ENCODE data around the gene TNFAIP8.
"Not testable (repeated sequence)": the region's sequence is repeated elsewhere in the genome, so short reads cannot be mapped to it uniquely, and the experiment has no call there.

TNFAIP8 gene

DNA sequence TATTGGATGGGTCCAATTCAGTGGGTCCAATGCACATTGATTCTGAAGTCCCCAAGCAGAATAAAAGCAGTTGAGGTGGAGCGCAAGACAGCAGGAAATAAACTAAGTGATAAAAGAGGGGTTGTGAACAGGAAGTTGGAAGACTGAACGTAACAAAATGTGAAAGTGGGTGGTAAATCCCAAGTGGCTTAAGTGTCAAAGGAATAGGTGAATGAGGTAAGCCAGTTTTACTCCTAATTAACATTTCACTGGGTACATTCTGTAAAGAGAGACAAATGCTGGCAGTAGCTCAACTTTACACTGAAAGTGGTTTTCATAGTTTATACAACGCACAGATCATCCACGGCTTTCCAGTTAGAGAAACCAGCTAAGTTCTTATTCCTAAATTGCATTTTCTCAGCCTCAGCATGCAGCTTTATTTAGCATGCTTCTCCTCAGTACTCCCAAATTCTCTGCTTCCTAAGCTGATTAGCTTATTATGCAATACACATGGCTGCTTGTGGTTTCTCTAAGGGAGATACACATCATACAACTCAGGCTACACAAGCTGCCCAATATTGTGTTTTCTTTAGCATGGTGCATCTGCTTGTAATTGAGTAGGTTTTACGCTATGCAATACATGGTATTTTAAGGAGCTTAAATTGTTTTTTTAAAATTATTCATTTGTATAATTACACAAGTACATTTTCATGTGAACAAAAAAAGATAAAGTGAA, 62.2 kb downstream of the TNFAIP8 start:
- in situ Hi-C loops (cut with HindIII; ENCODE audit: low sequenced_read_pairs): no loop called here
- no peak overlapping the region for H3K4me3 ChIP-seq (ENCODE audit: low read depth, low read length)
- DNase-seq (ENCODE audit: low read depth): peak; percentile 68
- TF ChIP-seq, protein P1, sequence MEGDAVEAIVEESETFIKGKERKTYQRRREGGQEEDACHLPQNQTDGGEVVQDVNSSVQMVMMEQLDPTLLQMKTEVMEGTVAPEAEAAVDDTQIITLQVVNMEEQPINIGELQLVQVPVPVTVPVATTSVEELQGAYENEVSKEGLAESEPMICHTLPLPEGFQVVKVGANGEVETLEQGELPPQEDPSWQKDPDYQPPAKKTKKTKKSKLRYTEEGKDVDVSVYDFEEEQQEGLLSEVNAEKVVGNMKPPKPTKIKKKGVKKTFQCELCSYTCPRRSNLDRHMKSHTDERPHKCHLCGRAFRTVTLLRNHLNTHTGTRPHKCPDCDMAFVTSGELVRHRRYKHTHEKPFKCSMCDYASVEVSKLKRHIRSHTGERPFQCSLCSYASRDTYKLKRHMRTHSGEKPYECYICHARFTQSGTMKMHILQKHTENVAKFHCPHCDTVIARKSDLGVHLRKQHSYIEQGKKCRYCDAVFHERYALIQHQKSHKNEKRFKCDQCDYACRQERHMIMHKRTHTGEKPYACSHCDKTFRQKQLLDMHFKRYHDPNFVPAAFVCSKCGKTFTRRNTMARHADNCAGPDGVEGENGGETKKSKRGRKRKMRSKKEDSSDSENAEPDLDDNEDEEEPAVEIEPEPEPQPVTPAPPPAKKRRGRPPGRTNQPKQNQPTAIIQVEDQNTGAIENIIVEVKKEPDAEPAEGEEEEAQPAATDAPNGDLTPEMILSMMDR (IDR thresholded peaks at IDR 0.05; ENCODE audit: low read depth, low read length, missing control alignments): no peak

DNA sequence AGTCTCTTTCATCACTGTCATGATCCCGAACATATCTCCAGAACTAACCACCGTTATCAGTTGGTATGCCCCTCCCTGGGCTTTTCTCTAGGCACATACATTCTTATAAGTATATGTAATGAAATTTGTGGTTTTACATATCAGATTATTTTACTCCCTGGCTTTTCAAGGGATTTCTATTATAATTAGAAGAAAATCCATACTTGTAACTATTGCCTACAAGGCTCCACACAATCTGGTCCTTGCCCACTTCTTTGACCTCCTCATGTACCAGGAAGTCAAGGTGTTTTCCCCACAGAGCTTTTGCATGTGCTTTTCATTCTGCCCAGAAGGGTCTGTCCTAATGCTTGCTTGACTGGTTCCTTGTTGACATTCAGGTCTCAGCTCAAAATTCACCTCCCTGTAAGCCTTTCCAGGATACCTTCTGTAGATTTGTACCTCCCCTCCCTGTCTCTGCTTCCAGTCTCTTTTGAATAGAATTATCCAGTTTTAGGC, 62.8 kb downstream of the TNFAIP8 start:
- TF ChIP-seq, protein P1 (IDR thresholded peaks at IDR 0.05; ENCODE audit: low read depth, low read length, missing control alignments): no peak
- DNase-seq (ENCODE audit: low read depth): no peak
- no peak overlapping the region for H3K4me3 ChIP-seq (ENCODE audit: low read depth, low read length)
- in situ Hi-C loops (cut with HindIII; ENCODE audit: low sequenced_read_pairs): no loop called here

DNA sequence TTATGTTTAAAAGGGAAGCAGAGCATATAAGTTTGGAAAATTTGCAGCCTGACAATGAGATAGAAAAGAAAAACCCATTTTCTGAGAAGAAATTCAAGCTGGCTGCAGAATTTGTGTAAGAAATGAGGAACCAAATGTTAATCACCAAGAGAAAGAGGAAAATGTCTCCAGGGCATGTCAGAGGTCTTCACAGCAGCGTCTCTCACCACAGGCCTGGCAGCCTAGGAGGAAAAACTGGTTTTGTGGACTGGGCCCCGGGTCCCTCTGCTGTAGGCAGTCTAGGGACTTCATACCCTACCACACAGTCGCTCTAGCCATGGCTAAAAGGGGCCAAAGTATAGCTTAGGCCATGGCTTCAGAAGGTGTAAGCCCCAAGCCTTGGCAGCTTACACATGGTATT, 64.3 kb downstream of the TNFAIP8 start:
- no peak overlapping the region for H3K4me3 ChIP-seq (ENCODE audit: low read depth, low read length)
- DNase-seq (ENCODE audit: low read depth): no peak
- in situ Hi-C loops (cut with HindIII; ENCODE audit: low sequenced_read_pairs): loop anchor here (5.0 kb wide), 1 partner anchor 393 kb away; no protein-coding TSS in a partner anchor
- TF ChIP-seq, protein P1 (IDR thresholded peaks at IDR 0.05; ENCODE audit: low read depth, low read length, missing control alignments): no peak

DNA sequence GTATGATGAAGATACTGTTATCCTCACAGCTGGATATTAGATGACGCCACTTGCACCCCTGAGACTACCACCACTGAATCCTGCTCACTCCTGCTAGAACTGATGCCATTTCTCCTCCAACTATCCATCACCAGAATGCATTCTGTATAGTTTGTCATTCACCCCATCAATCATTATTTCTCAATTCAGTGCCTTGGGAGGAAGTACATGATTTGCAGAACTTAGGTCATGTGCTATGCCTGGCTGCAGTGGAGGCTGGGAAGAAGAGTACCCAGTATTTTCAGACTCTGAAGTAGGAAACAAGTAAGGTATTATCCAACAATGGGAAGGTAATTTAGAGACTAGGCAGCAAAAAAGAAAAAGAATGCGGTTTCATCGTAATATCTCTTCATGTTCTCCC, 70.2 kb downstream of the TNFAIP8 start:
- in situ Hi-C loops (cut with HindIII; ENCODE audit: low sequenced_read_pairs): no loop called here
- TF ChIP-seq, protein P1 (IDR thresholded peaks at IDR 0.05; ENCODE audit: low read depth, low read length, missing control alignments): no peak
- no peak overlapping the region for H3K4me3 ChIP-seq (ENCODE audit: low read depth, low read length)
- no peak for DNase-seq (ENCODE audit: low read depth)

DNA sequence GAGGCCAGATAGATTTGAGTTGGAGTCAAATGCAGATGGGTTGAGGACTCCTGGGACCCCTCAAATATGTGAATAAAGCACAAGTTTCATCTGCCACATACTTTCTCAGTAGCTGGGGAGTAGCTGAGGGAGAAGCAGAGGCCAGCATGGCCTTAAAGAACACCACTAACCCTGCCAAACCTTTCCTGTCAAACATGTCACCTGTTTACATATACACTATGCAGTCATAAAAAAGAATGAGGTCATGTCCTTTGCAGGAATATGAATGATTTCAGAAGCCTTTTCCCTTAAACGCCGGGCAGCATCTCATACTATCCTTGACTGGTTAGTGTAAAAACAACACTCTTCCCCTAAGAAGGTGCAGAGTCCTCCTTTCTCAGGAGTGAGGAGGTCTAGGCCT, 71.2 kb downstream of the TNFAIP8 start:
- H3K4me3 ChIP-seq (ENCODE audit: low read depth, low read length): no peak overlapping the region
- TF ChIP-seq, protein P1 (IDR thresholded peaks at IDR 0.05; ENCODE audit: low read depth, low read length, missing control alignments): no peak
- in situ Hi-C loops (cut with HindIII; ENCODE audit: low sequenced_read_pairs): no loop called here
- no peak for DNase-seq (ENCODE audit: low read depth)

DNA sequence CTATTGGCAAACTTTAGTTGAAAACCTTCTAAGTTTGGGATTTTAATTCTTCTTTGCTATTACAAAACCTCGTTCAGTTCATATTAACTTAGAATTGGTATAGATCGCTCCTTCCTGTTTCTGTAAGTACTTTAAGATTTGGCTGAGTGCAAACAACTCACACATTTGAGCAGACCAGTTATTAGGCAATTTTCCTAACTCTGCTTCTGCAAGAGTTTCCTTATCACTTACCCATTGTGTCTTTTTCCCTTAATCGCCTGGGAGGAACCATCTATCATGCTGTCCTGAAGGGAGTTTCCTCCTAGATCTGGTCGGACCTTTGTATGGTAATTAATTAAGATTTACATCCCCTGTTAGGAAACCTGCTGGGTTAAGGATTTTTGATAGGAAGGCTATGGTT, 71.8 kb downstream of the TNFAIP8 start:
- H3K4me3 ChIP-seq (ENCODE audit: low read depth, low read length); in situ Hi-C loops (cut with HindIII; ENCODE audit: low sequenced_read_pairs); DNase-seq (ENCODE audit: low read depth): not testable (repeated sequence)

DNA sequence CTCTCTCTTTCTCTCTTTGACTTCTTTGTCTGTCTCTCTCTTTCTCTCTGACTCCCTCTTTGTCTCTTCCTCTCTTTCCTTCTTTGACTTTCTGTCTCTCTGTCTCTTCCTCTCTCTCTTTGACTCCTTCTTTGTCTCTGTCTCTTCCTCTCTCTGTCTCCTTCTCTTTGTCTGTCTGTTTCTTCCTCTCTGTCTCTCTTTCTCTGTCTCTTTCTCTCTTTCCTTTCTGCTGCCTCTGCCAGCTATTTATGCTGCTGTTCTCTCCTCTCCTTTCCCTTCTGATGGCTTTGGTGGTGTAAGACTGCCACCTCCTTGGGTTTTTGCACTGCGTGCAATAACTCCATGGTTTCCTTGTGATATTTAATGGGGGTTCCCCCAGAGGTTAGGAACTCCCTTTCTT, 72.3 kb downstream of the TNFAIP8 start:
- in situ Hi-C loops (cut with HindIII; ENCODE audit: low sequenced_read_pairs); H3K4me3 ChIP-seq (ENCODE audit: low read depth, low read length): not testable (repeated sequence)

DNA sequence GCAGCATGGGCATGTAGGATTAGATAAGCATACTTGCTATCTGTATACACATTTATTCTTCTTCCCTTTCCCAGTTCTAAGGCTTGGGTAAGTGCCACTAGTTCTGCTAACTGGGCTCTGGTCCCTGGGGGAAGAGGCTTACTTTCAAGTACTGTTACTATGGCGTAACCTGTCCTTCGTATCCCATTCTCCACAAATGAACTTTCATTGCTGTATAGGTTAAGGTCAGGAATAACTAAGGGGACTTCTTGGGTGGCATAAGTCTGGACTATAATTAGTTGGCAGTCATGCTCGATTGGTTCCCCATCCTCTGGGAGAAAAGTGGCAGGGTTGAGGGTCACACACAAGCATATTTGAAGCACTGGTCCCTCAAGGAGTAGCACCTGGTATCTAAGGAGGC, 72.8 kb downstream of the TNFAIP8 start:
- in situ Hi-C loops (cut with HindIII; ENCODE audit: low sequenced_read_pairs); DNase-seq (ENCODE audit: low read depth); H3K4me3 ChIP-seq (ENCODE audit: low read depth, low read length): not testable (repeated sequence)

More for the DNA sequence above, 72.3 kb downstream of the TNFAIP8 start:
- DNase-seq (ENCODE audit: low read depth): not testable (repeated sequence)

DNA sequence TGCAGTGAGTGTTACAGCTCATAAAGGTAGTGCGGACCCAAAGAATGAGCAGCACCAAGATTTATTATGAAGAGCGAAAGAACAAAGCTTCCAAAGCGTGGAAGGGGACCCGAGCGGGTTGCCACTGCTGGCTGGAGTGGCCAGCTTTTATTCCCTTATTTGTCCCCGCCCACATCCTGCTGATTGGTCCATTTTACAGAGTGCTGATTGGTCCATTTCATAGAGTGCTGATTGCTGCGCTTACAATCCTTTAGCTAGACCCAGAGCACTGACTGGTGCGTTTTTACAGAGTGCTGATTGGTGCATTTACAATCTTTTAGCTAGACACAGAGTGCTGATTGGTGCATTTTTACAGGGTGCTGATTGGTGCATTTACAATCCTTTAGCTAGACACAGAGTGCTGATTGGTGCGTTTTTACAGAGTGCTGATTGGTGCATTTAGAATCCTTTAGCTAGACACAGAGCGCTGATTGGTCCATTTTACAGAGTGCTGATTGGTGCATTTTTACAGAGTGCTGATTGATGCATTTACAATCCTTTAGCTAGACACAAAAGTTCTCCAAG, 76.9 kb downstream of the TNFAIP8 start:
- DNase-seq (ENCODE audit: low read depth); H3K4me3 ChIP-seq (ENCODE audit: low read depth, low read length); in situ Hi-C loops (cut with HindIII; ENCODE audit: low sequenced_read_pairs): not testable (repeated sequence)

Measured in astrocyte of the cerebellum (primary cell).